ENCODE data around the gene AVPR1B. TPM values are rescaled to one million over a fixed set of nuclear protein-coding genes. Genes with fewer than 3 reads are reported as not detected.

Gene AVPR1B
- total RNA-seq, 4 donors from 2014 or later, result 0.18 to 0.62 TPM; not detected in 2

DNA sequence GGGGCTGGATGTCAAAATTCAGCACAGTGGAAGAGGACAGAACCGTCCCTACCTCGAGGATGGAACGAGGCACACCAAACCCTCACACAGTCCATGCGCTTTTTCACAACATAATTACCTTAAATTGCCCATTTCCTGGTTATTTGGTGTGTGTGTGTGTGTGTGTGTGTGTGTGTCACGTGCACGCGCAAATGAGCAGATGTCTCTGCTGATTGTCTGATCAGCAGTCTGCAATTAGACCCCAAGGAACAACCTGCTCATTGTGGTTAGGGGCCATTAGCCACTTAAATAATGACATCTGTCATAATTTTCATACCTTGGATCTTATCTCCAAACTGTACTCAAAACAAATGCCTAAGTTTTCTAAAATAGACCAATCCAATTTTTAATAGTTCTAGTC lies 23.2 kb downstream of the AVPR1B start:
- intact Hi-C loops (cut with DNase I; ENCODE audit: low total_unique reads), result no loop called here
- no peak for TF ChIP-seq CTCF (IDR thresholded peaks at IDR 0.05)
- DNase-seq, result no peak
- no peaks in the 10 kb centered on the region for H3K4me1 ChIP-seq
- H3K27ac ChIP-seq, result no peak overlapping the region
- H3K36me3 ChIP-seq, result no peaks in the 10 kb centered on the region
- H3K9me3 ChIP-seq, result no peaks in the 10 kb centered on the region
- no peaks in the 10 kb centered on the region for H3K27me3 ChIP-seq
- H3K4me3 ChIP-seq, result no peak overlapping the region

- Histone ChIP-seq H3K27ac (no peak overlapping the region), H3K4me1 (no peaks in the 10 kb centered on the region), H3K4me3 (no peak overlapping the region), H3K36me3 (no peaks in the 10 kb centered on the region), H3K27me3 (no peaks in the 10 kb centered on the region), H3K9me3 (no peaks in the 10 kb centered on the region)
- TF ChIP-seq CTCF (IDR thresholded peaks at IDR 0.05) (no peak), POLR2A (IDR thresholded peaks at IDR 0.05) (no peak)
- intact Hi-C loops (cut with DNase I; ENCODE audit: low total_unique reads), result no loop called here
- no peak for DNase-seq
Measured at GRCh38 chr1:206089341-206089740, 27.8 kb downstream of the AVPR1B start.

DNA sequence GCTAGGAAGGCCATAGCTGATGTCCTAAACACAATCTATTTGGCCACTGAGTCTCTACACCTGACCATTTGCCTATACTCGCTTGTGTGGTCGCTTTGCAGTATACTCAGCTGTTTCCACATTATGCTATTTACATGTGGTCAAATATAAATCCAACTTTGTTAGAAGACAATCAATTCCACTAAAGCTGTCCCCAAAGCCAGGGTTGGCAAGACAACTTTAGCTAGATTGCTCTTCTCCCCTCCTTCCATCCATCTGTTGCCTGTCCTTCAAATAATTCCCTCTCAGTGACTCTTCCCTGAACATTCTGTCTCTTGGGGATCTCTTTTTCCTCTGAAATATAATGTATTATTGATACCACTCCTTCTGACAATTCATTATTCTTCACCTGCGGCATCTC lies 30.1 kb downstream of the AVPR1B start:
- H3K27me3 ChIP-seq, result no peaks in the 10 kb centered on the region
- no peaks in the 10 kb centered on the region for H3K36me3 ChIP-seq
- intact Hi-C loops (cut with DNase I; ENCODE audit: low total_unique reads), result no loop called here
- H3K4me1 ChIP-seq, result no peaks in the 10 kb centered on the region
- TF ChIP-seq POLR2A (IDR thresholded peaks at IDR 0.05) (no peak), CTCF (IDR thresholded peaks at IDR 0.05) (no peak)
- no peak for DNase-seq
- no peak overlapping the region for H3K4me3 ChIP-seq
- H3K27ac ChIP-seq, result no peak overlapping the region
- H3K9me3 ChIP-seq, result no peaks in the 10 kb centered on the region

GRCh38 chr1:206083750-206084149 lies 33.4 kb downstream of the AVPR1B start:
- no peaks in the 10 kb centered on the region for H3K27me3 ChIP-seq
- DNase-seq, result no peak
- H3K27ac ChIP-seq, result peak overlapping the region in 1 of 2 donors; percentile 45
- no peak overlapping the region for H3K4me3 ChIP-seq
- H3K4me1 ChIP-seq, result no peaks in the 10 kb centered on the region
- TF ChIP-seq CTCF (IDR thresholded peaks at IDR 0.05) (no peak), POLR2A (IDR thresholded peaks at IDR 0.05) (no peak)
- intact Hi-C loops (cut with DNase I; ENCODE audit: low total_unique reads), result no loop called here
- H3K9me3 ChIP-seq, result no peaks in the 10 kb centered on the region
- H3K36me3 ChIP-seq, result no peaks in the 10 kb centered on the region

- Histone ChIP-seq H3K27me3 (no peaks in the 10 kb centered on the region), H3K36me3 (no peaks in the 10 kb centered on the region), H3K4me3 (no peak overlapping the region), H3K9me3 (no peaks in the 10 kb centered on the region), H3K27ac (peak overlapping the region; percentile 45 to 70), H3K4me1 (no peaks in the 10 kb centered on the region)
- intact Hi-C loops (cut with DNase I; ENCODE audit: low total_unique reads), result no loop called here
- no peak for DNase-seq
- TF ChIP-seq POLR2A (IDR thresholded peaks at IDR 0.05) (no peak), CTCF (IDR thresholded peaks at IDR 0.05) (no peak)
Measured at GRCh38 chr1:206082831-206083695, 34.1 kb downstream of the AVPR1B start.

Measured in uterus (tissue), 4 donors.